B cell (primary cell): Measurements from ENCODE around the gene ACOX2.

Experiments
- CTCF ChIP-seq: fragments of 200-600 bp; IDR thresholded peaks from one replicate; pipeline ENCODE4 v1.8.0; 2022; ENCODE audit warnings: antibody characterized with exemption, mild to moderate bottlenecking
- EZH2 ChIP-seq: IDR thresholded peaks from 2 replicates; pipeline ENCODE4 v1.6.1; 2012; ENCODE audit warnings: borderline replicate concordance, low read depth, mild to moderate bottlenecking, moderate library complexity, low read length; ENCODE audit not compliant: insufficient read depth, poor library complexity, severe bottlenecking

GRCh38 chr3:58580826-58581327, 43.9 kb upstream of the ACOX2 start:
- TF ChIP-seq CTCF (no peak), EZH2 (no peak)
